ENCODE measurements around the gene PRKN.

The PRKN gene

GRCh38 chr6:161996783-161997182 lies 730.8 kb downstream of the PRKN start:
- Mint-ChIP-seq H3K36me3 (peaks cover 1% of the 10 kb centered on the region), H3K9me3 (ENCODE audit: low read depth) (peaks cover 17% of the 10 kb centered on the region), H3K4me1 (ENCODE audit: low read depth) (no peaks in the 10 kb centered on the region), H3K4me3 (no peak overlapping the region), H3K27me3 (no peaks in the 10 kb centered on the region), H3K27ac (no peak overlapping the region)

GRCh38 chr6:161985876-161986423 lies 741.6 kb downstream of the PRKN start:
- H3K4me3 Mint-ChIP-seq, result no peak overlapping the region
- no peaks in the 10 kb centered on the region for H3K27me3 Mint-ChIP-seq
- peaks cover 14% of the 10 kb centered on the region for H3K36me3 Mint-ChIP-seq
- H3K27ac Mint-ChIP-seq, result no peak overlapping the region
- H3K4me1 Mint-ChIP-seq (ENCODE audit: low read depth), result no peaks in the 10 kb centered on the region
- peaks cover 10% of the 10 kb centered on the region for H3K9me3 Mint-ChIP-seq (ENCODE audit: low read depth)

DNA sequence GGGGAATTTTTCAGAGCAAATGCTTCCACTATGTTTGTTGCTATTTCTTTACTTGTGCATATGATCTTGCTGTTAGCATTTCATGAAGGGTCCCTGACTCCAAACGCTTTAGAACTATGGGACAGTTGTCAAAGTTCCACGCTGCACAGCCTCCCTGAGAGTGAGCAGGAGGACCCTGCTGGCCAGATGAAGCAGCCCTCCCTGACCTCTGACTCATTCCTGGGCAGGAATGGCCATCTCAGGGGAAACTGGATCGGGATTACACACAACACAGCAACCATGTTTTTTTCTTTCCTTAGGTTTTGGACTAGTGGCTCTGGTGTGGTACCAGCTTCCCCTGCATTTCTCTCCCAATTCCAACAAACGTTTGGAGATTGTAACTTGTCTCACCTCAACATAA lies 742.9 kb downstream of the PRKN start:
- H3K9me3 Mint-ChIP-seq (ENCODE audit: low read depth), result peaks cover 7% of the 10 kb centered on the region
- H3K4me1 Mint-ChIP-seq (ENCODE audit: low read depth), result no peaks in the 10 kb centered on the region
- H3K27me3 Mint-ChIP-seq, result no peaks in the 10 kb centered on the region
- peaks cover 12% of the 10 kb centered on the region for H3K36me3 Mint-ChIP-seq
- no peak overlapping the region for H3K4me3 Mint-ChIP-seq
- no peak overlapping the region for H3K27ac Mint-ChIP-seq

- no peaks in the 10 kb centered on the region for H3K4me1 Mint-ChIP-seq (ENCODE audit: low read depth)
- no peaks in the 10 kb centered on the region for H3K27me3 Mint-ChIP-seq
- H3K4me3 Mint-ChIP-seq, result no peak overlapping the region
Measured at GRCh38 chr6:161976553-161976952, 751.0 kb downstream of the PRKN start.

DNA sequence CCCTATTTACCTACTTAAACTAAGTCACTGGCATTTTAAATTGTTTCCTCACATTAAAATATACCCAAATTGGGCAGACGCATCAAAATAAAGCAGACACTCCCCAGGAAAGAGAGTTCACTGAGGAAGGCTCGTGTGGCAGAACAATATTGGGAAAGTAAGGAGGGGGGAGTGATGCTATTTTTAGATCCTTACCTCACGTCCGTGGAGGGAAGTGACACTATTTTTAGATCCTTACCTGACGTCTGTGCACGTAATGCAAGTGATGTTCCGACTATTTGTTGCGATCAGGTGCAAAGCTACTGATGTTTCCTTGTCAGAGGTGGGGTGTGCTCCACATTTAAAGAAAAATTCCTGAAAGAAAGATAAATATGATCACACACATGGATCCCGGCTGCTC lies 754.5 kb downstream of the PRKN start:
- Mint-ChIP-seq H3K27ac (no peak overlapping the region), H3K27me3 (no peaks in the 10 kb centered on the region), H3K36me3 (peaks cover 13% of the 10 kb centered on the region), H3K4me1 (ENCODE audit: low read depth) (no peaks in the 10 kb centered on the region), H3K9me3 (ENCODE audit: low read depth) (no peaks in the 10 kb centered on the region), H3K4me3 (no peak overlapping the region)

More at GRCh38 chr6:161976553-161976952, 751.0 kb downstream of the PRKN start:
- no peaks in the 10 kb centered on the region for H3K9me3 Mint-ChIP-seq (ENCODE audit: low read depth)
- no peak overlapping the region for H3K27ac Mint-ChIP-seq
- peaks cover 16% of the 10 kb centered on the region for H3K36me3 Mint-ChIP-seq

GRCh38 chr6:161971043-161971442 lies 756.5 kb downstream of the PRKN start:
- Mint-ChIP-seq H3K27ac (no peak overlapping the region), H3K4me1 (ENCODE audit: low read depth) (no peaks in the 10 kb centered on the region), H3K36me3 (peaks cover 13% of the 10 kb centered on the region), H3K27me3 (no peaks in the 10 kb centered on the region), H3K4me3 (no peak overlapping the region), H3K9me3 (ENCODE audit: low read depth) (no peaks in the 10 kb centered on the region)

- no peaks in the 10 kb centered on the region for H3K36me3 Mint-ChIP-seq
- no peaks in the 10 kb centered on the region for H3K9me3 Mint-ChIP-seq (ENCODE audit: low read depth)
Measured at GRCh38 chr6:161963634-161964234, 763.8 kb downstream of the PRKN start.

DNA sequence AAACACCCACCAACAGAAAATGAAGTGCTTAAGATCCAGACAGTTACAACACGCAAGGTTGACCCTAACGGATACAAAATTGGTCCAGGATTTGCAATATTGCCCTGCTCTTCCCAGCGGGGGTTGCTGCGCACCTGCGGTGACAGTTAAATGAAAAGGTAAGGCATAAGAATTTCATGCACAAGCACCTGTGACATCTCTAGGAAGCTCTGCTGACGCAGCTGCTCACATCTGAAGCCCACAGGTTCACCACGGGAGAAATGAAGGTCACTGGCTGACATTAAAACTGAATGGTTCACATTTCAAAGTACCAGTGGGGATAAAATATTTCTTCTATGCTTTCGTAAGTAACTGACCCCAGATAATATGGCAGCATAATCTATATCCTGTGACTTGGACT lies 764.4 kb downstream of the PRKN start:
- no peaks in the 10 kb centered on the region for H3K9me3 Mint-ChIP-seq (ENCODE audit: low read depth)

More at GRCh38 chr6:161963634-161964234, 763.8 kb downstream of the PRKN start:
- H3K27me3 Mint-ChIP-seq, result no peaks in the 10 kb centered on the region
- H3K4me3 Mint-ChIP-seq, result no peak overlapping the region
- no peak overlapping the region for H3K27ac Mint-ChIP-seq
- H3K4me1 Mint-ChIP-seq (ENCODE audit: low read depth), result no peaks in the 10 kb centered on the region

DNA sequence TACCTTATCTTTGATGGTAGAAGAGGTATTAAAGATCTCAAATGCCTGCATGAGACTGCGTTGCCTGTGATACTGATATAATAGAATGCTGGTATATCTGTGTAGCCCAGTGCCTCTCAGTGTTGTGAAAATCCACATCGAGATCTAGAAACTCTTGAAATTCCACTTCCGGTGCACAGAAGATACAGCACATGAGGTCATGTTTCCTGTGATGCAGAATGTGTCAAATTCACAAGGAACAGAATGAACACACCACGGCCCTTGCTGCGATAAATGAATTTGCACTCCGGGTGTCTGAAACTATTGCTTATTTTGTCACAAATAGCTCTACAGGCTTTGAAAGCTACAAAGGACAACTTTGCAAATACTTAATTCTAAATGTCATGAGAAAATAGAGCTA lies 765.8 kb downstream of the PRKN start:
- H3K36me3 Mint-ChIP-seq, result no peaks in the 10 kb centered on the region
- no peak overlapping the region for H3K4me3 Mint-ChIP-seq
- H3K4me1 Mint-ChIP-seq (ENCODE audit: low read depth), result no peaks in the 10 kb centered on the region
- H3K27ac Mint-ChIP-seq, result no peak overlapping the region
- no peaks in the 10 kb centered on the region for H3K9me3 Mint-ChIP-seq (ENCODE audit: low read depth)
- no peaks in the 10 kb centered on the region for H3K27me3 Mint-ChIP-seq

More for the DNA sequence above, 764.4 kb downstream of the PRKN start:
- Mint-ChIP-seq H3K4me3 (no peak overlapping the region), H3K27ac (no peak overlapping the region), H3K4me1 (ENCODE audit: low read depth) (no peaks in the 10 kb centered on the region), H3K36me3 (no peaks in the 10 kb centered on the region), H3K27me3 (no peaks in the 10 kb centered on the region)

DNA sequence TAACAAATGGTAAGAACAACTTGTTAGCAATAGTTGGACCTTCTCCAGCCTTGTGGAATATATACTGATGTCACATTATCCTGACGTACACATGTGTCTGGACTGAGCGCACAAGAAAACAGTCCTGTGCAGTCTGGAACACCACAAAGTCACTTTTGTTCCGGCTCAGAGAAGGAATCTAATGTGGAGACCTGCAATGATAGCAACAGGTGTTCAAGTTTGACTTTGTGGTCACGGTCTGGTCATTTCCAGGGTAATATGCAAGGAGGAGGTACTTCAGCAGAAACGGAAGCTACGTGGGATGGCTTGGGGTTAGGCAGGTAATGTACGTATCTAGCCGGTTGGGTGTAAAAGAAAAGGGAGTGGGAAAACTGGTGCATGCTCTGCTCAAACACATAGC lies 766.5 kb downstream of the PRKN start:
- Mint-ChIP-seq H3K36me3 (no peaks in the 10 kb centered on the region), H3K27ac (no peak overlapping the region), H3K9me3 (ENCODE audit: low read depth) (no peaks in the 10 kb centered on the region), H3K27me3 (no peaks in the 10 kb centered on the region), H3K4me1 (ENCODE audit: low read depth) (no peaks in the 10 kb centered on the region), H3K4me3 (no peak overlapping the region)

DNA sequence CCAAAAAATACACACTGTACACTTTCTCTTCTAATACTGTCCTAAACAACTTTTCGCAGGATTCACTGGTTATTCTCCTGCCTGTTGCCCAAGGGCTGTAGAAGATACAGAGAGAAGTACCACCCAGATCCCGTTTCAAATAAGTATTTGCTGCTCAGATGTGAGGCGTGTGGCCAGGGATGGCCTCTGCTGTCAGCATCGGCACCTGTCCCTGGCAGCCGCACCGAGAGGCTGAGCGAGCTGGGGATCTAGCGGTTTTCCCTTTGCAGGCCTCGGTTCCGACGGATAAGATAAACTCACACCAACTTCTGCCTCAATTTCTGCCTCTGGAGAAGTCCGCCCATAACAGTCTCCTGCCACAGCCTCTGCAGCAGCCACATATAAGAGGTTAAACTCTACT lies 768.5 kb downstream of the PRKN start:
- H3K9me3 Mint-ChIP-seq (ENCODE audit: low read depth), result no peaks in the 10 kb centered on the region
- H3K4me3 Mint-ChIP-seq, result no peak overlapping the region

DNA sequence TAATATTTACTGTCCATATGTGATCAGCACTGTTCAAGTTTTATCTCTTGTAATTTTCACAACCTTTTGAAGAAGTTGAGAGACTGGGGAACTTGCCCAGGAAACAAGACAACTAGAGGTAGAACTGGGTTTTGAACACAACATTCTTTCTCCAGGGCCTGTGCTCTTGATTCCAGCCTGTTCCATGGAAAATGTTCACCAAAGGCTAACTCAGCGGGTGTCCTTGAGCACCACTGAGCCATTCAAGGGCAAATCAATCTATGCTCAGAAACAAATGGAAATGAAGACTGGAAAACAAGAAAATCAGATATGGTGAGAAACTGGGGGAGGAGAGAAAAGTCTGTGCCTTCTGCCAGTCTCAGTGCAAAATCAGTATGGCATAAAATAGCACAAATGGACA lies 771.5 kb downstream of the PRKN start:
- Mint-ChIP-seq H3K27ac (no peak overlapping the region), H3K4me1 (ENCODE audit: low read depth) (no peaks in the 10 kb centered on the region), H3K9me3 (ENCODE audit: low read depth) (no peaks in the 10 kb centered on the region)

More for the DNA sequence above, 768.5 kb downstream of the PRKN start:
- no peak overlapping the region for H3K27ac Mint-ChIP-seq
- H3K36me3 Mint-ChIP-seq, result no peaks in the 10 kb centered on the region
- no peaks in the 10 kb centered on the region for H3K4me1 Mint-ChIP-seq (ENCODE audit: low read depth)
- H3K27me3 Mint-ChIP-seq, result no peaks in the 10 kb centered on the region

GRCh38 chr6:161954699-161955276 lies 772.8 kb downstream of the PRKN start:
- no peaks in the 10 kb centered on the region for H3K4me1 Mint-ChIP-seq (ENCODE audit: low read depth)
- H3K27ac Mint-ChIP-seq, result no peak overlapping the region
- H3K4me3 Mint-ChIP-seq, result no peak overlapping the region
- no peaks in the 10 kb centered on the region for H3K27me3 Mint-ChIP-seq
- H3K9me3 Mint-ChIP-seq (ENCODE audit: low read depth), result no peaks in the 10 kb centered on the region
- peaks cover 2% of the 10 kb centered on the region for H3K36me3 Mint-ChIP-seq

More for the DNA sequence above, 771.5 kb downstream of the PRKN start:
- Mint-ChIP-seq H3K36me3 (peaks cover 2% of the 10 kb centered on the region), H3K4me3 (no peak overlapping the region), H3K27me3 (no peaks in the 10 kb centered on the region)

GRCh38 chr6:161954077-161954476 lies 773.5 kb downstream of the PRKN start:
- Mint-ChIP-seq H3K4me1 (ENCODE audit: low read depth) (no peaks in the 10 kb centered on the region), H3K27me3 (no peaks in the 10 kb centered on the region), H3K9me3 (ENCODE audit: low read depth) (no peaks in the 10 kb centered on the region)

DNA sequence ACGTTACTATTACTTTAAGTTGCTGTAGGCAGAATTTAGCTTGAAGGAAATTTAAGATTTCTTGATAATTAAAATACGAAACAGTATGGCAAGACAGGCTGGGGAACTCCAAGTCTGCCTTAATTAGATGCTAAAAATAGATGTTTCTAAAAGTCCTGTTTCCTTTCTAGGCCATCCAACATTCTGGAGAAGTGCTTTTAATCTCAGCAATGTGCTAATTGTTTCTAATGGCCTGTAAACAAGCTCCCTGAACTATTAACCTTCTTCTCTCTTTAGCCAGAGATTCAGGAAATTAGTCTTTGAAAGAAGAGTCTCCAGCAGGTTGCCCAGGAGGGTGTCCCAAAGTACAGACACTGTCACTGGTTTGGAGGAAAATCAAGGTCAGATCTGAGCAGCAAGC lies 776.4 kb downstream of the PRKN start:
- Mint-ChIP-seq H3K4me3 (no peak overlapping the region), H3K27me3 (no peaks in the 10 kb centered on the region)

More at GRCh38 chr6:161954077-161954476, 773.5 kb downstream of the PRKN start:
- Mint-ChIP-seq H3K36me3 (peaks cover 4% of the 10 kb centered on the region), H3K27ac (no peak overlapping the region), H3K4me3 (no peak overlapping the region)

GRCh38 chr6:161949531-161949930 lies 778.0 kb downstream of the PRKN start:
- no peak overlapping the region for H3K27ac Mint-ChIP-seq
- H3K4me3 Mint-ChIP-seq, result no peak overlapping the region
- peaks cover 4% of the 10 kb centered on the region for H3K36me3 Mint-ChIP-seq
- H3K27me3 Mint-ChIP-seq, result no peaks in the 10 kb centered on the region
- no peaks in the 10 kb centered on the region for H3K9me3 Mint-ChIP-seq (ENCODE audit: low read depth)
- H3K4me1 Mint-ChIP-seq (ENCODE audit: low read depth), result no peaks in the 10 kb centered on the region

More for the DNA sequence above, 776.4 kb downstream of the PRKN start:
- Mint-ChIP-seq H3K9me3 (ENCODE audit: low read depth) (no peaks in the 10 kb centered on the region), H3K27ac (no peak overlapping the region), H3K4me1 (ENCODE audit: low read depth) (no peaks in the 10 kb centered on the region), H3K36me3 (peaks cover 4% of the 10 kb centered on the region)

All from activated naive CD8-positive, alpha-beta T cell (primary cell).